ENCODE measurements around the gene ADPGK.

- no peak for TF ChIP-seq CTCF (IDR thresholded peaks at IDR 0.05)
- no peak for TF ChIP-seq POLR2A (IDR thresholded peaks at IDR 0.05)
These were observed 77.3 kb downstream of the ADPGK start for GRCh38 chr15:72706266-72706665.

Data from heart left ventricle (tissue), 13 donors.